Caco-2 (cell line): ENCODE results near the gene SLC2A6. TPM values are rescaled to one million over a fixed set of nuclear protein-coding genes. Genes with fewer than 3 reads are reported as not detected.

Source experiments
- BruUV-seq: library from RNA; stranded (reverse); fragments of 400-500 nt; replicated peaks from 2 replicates; lab custom pipeline; 2021; lab: Mats Ljungman, UMichigan
- CTCF ChIA-PET: fragments of 300-600 bp; sonication (Branson Sonifier 250); formaldehyde crosslinking; loops from one replicate; lab custom pipeline; 2022; ENCODE audit warnings: antibody characterized with exemption; lab: Charles Lee
- POLR2A ChIA-PET: fragments of 300-600 bp; sonication (Branson Sonifier 250); formaldehyde crosslinking; loops from one replicate; lab custom pipeline; 2022; ENCODE audit warnings: antibody characterized with exemption; lab: Charles Lee
- DNase-seq, 2 experiments: peaks; one replicate each; pipeline versions ENCODE4 v3.0.0 to v3.0.0-alpha.2; 2020 to 2022
- H3K27me3 ChIP-seq: replicated peaks from 2 replicates; pipeline ENCODE4 v1.6.0; 2011; ENCODE audit warnings: low read length; ENCODE audit not compliant: control insufficient read depth, insufficient read depth
- H3K36me3 ChIP-seq: 2 replicates; pipeline ENCODE4 v1.5.1; 2011; ENCODE audit warnings: low read length; ENCODE audit not compliant: control insufficient read depth, insufficient read depth
- H3K4me1 ChIP-seq: fragments of 250-450 bp; sonication (Bioruptor Pico); 2 replicates; pipeline ENCODE4 v1.5.1; 2020; ENCODE audit warnings: mild to moderate bottlenecking
- H3K4me3 ChIP-seq: 2 replicates; pipeline ENCODE4 v1.5.1; 2011; ENCODE audit warnings: low read depth, mild to moderate bottlenecking, control low read depth, low read length
- H3K9me3 ChIP-seq: fragments of 250-450 bp; sonication (Bioruptor Pico); 2 replicates; pipeline ENCODE4 v1.5.1; 2020; ENCODE audit warnings: mild to moderate bottlenecking, moderate library complexity
- H3K27ac Mint-ChIP-seq: one replicate; pipeline ENCODE4 v1.8.0; 2022; ENCODE audit warnings: mixed read lengths; ENCODE audit not compliant: unreplicated experiment
- H3K27me3 Mint-ChIP-seq: one replicate; pipeline ENCODE4 v1.8.0; 2022; ENCODE audit warnings: mixed read lengths; ENCODE audit not compliant: insufficient read depth, unreplicated experiment
- H3K36me3 Mint-ChIP-seq: one replicate; pipeline ENCODE4 v1.8.0; 2022; ENCODE audit warnings: mild to moderate bottlenecking, mixed read lengths; ENCODE audit not compliant: insufficient read depth, unreplicated experiment
- H3K4me1 Mint-ChIP-seq: one replicate; pipeline ENCODE4 v1.8.0; 2022; ENCODE audit warnings: low read depth, mixed read lengths; ENCODE audit not compliant: unreplicated experiment
- H3K4me3 Mint-ChIP-seq: one replicate; pipeline ENCODE4 v1.8.0; 2022; ENCODE audit warnings: mild to moderate bottlenecking, moderate library complexity, mixed read lengths; ENCODE audit not compliant: unreplicated experiment
- H3K9me3 Mint-ChIP-seq: one replicate; pipeline ENCODE4 v1.8.0; 2022; ENCODE audit warnings: mixed read lengths; ENCODE audit not compliant: unreplicated experiment
- intact Hi-C: fragments of 100-400 bp; cut with micrococcal nuclease; formaldehyde crosslinking; loops from one replicate; pipeline ENCODE4 v1.10.0; 2022; ENCODE audit not compliant: unreplicated experiment
- total RNA-seq: library from RNA; stranded (reverse); gene quantifications from 2 replicates; pipeline ENCODE4 v1.2.3, GENCODE V29; 2022
- TF ChIP-seq, protein P1 (sequence below), 2 experiments: fragments of 200-600 bp in 1 of 2; IDR thresholded peaks; 1 replicate in 1 of 2; 2 replicates in 1 of 2; pipeline versions ENCODE4 v1.5.1 to v1.8.0; 2011 to 2022; ENCODE audit warnings: antibody characterized with exemption in 1 of 2, control low read depth in 1 of 2, inconsistent platforms in 1 of 2, low read depth in 1 of 2, low read length in 1 of 2, mild to moderate bottlenecking in 1 of 2, moderate library complexity in 1 of 2; ENCODE audit not compliant: insufficient read depth in 1 of 2, severe bottlenecking in 1 of 2, unreplicated experiment in 1 of 2

The SLC2A6 gene
- total RNA-seq, 1 experiment from 2014 or later = 7.1 TPM

GRCh38 chr9:133463864-133464615 lies 14.9 kb downstream of the SLC2A6 start:
- no TSS peak for BruUV-seq
- H3K4me3 ChIP-seq = no peak overlapping the region
- Mint-ChIP-seq H3K4me1 (no peaks in the 10 kb centered on the region), H3K27me3 (no peaks in the 10 kb centered on the region), H3K4me3 (no peak overlapping the region), H3K36me3 (peaks cover 25% of the 10 kb centered on the region), H3K9me3 (no peaks in the 10 kb centered on the region), H3K27ac (no peak overlapping the region)
- TF ChIP-seq, protein P1, sequence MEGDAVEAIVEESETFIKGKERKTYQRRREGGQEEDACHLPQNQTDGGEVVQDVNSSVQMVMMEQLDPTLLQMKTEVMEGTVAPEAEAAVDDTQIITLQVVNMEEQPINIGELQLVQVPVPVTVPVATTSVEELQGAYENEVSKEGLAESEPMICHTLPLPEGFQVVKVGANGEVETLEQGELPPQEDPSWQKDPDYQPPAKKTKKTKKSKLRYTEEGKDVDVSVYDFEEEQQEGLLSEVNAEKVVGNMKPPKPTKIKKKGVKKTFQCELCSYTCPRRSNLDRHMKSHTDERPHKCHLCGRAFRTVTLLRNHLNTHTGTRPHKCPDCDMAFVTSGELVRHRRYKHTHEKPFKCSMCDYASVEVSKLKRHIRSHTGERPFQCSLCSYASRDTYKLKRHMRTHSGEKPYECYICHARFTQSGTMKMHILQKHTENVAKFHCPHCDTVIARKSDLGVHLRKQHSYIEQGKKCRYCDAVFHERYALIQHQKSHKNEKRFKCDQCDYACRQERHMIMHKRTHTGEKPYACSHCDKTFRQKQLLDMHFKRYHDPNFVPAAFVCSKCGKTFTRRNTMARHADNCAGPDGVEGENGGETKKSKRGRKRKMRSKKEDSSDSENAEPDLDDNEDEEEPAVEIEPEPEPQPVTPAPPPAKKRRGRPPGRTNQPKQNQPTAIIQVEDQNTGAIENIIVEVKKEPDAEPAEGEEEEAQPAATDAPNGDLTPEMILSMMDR (IDR thresholded peaks at IDR 0.05; ENCODE audit: insufficient read depth in 1 of 2, low read depth in 1 of 2, low read length in 1 of 2, severe bottlenecking in 1 of 2, unreplicated experiment in 1 of 2) = no peak
- H3K36me3 ChIP-seq = no peaks in the 10 kb centered on the region; the same call in 1 of the 2 replicates
- no peaks in the 10 kb centered on the region for H3K27me3 ChIP-seq
- peaks cover 12% of the 10 kb centered on the region for H3K4me1 ChIP-seq
- no peak for DNase-seq
- CTCF ChIA-PET = interaction anchor here (1.0 kb wide), 1 partner anchor 63 kb away, joined by 3 read pairs; no protein-coding TSS in a partner anchor
- H3K9me3 ChIP-seq = no peaks in the 10 kb centered on the region
- POLR2A ChIA-PET = no interaction called here
- intact Hi-C loops = no loop called here

GRCh38 chr9:133463234-133463863 lies 15.6 kb downstream of the SLC2A6 start:
- H3K4me1 Mint-ChIP-seq = no peaks in the 10 kb centered on the region
- no peaks in the 10 kb centered on the region for H3K27me3 ChIP-seq
- DNase-seq = no peak
- no peaks in the 10 kb centered on the region; the same call in 1 of the 2 replicates for H3K36me3 ChIP-seq
- H3K27me3 Mint-ChIP-seq = no peaks in the 10 kb centered on the region
- ChIA-PET POLR2A (no interaction called here), CTCF (interaction anchor here (0.6 to 1.0 kb wide), 2 partner anchors 62 to 435 kb away, joined by 3 to 8 read pairs; no protein-coding TSS in a partner anchor)
- intact Hi-C loops = no loop called here
- no peak overlapping the region for H3K27ac Mint-ChIP-seq
- no peak overlapping the region for H3K4me3 Mint-ChIP-seq
- H3K4me1 ChIP-seq = peaks cover 12% of the 10 kb centered on the region
- no TSS peak for BruUV-seq
- no peaks in the 10 kb centered on the region for H3K9me3 ChIP-seq
- no peak overlapping the region for H3K4me3 ChIP-seq
- TF ChIP-seq, protein P1 (IDR thresholded peaks at IDR 0.05; ENCODE audit: insufficient read depth in 1 of 2, low read depth in 1 of 2, low read length in 1 of 2, severe bottlenecking in 1 of 2, unreplicated experiment in 1 of 2) = peak in 1 of 2 experiments; percentile 22
- H3K36me3 Mint-ChIP-seq = peaks cover 25% of the 10 kb centered on the region
- H3K9me3 Mint-ChIP-seq = no peaks in the 10 kb centered on the region

- Mint-ChIP-seq H3K4me1 (no peaks in the 10 kb centered on the region), H3K27ac (peak overlapping the region; percentile 77), H3K4me3 (peak overlapping the region; percentile 78), H3K9me3 (no peaks in the 10 kb centered on the region), H3K27me3 (no peaks in the 10 kb centered on the region), H3K36me3 (peaks cover 25% of the 10 kb centered on the region)
- Histone ChIP-seq H3K9me3 (no peaks in the 10 kb centered on the region), H3K36me3 (no peaks in the 10 kb centered on the region; the same call in 1 of the 2 replicates), H3K4me3 (no peak overlapping the region), H3K27me3 (no peaks in the 10 kb centered on the region), H3K4me1 (peaks cover 12% of the 10 kb centered on the region)
- no peak for DNase-seq
- ChIA-PET CTCF (no interaction called here), POLR2A (no interaction called here)
- intact Hi-C loops = no loop called here
- no TSS peak for BruUV-seq
- TF ChIP-seq, protein P1 (IDR thresholded peaks at IDR 0.05; ENCODE audit: insufficient read depth in 1 of 2, low read depth in 1 of 2, low read length in 1 of 2, severe bottlenecking in 1 of 2, unreplicated experiment in 1 of 2) = no peak
These were observed 16.9 kb downstream of the SLC2A6 start for GRCh38 chr9:133461975-133462374.
